Rectal smooth muscle tissue (tissue), 1 donor: ENCODE measurements around the gene ADIRF.
"Not testable (repeated sequence)": the region's sequence is repeated elsewhere in the genome, so short reads cannot be mapped to it uniquely, and the experiment has no call there.

Source experiments
- H3K27ac ChIP-seq: one replicate; pipeline ENCODE4 v1.7.0; 2013; ENCODE audit warnings: low read depth, low read length, inconsistent platforms
- H3K27me3 ChIP-seq: one replicate; pipeline ENCODE4 v1.7.0; 2013; ENCODE audit warnings: low read length; ENCODE audit not compliant: control insufficient read depth, insufficient read depth
- H3K36me3 ChIP-seq: one replicate; pipeline ENCODE4 v1.7.0; 2013; ENCODE audit warnings: low read length; ENCODE audit not compliant: control insufficient read depth, insufficient read depth
- H3K4me1 ChIP-seq: one replicate; pipeline ENCODE4 v1.7.0; 2013; ENCODE audit warnings: low read length; ENCODE audit not compliant: control insufficient read depth, insufficient read depth
- H3K4me3 ChIP-seq: one replicate; pipeline ENCODE4 v1.7.0; 2013; ENCODE audit warnings: low read length
- H3K9ac ChIP-seq: one replicate; pipeline ENCODE4 v1.7.0; 2013; ENCODE audit warnings: low read length

ADIRF gene

GRCh38 chr10:87009134-87009696, 40.9 kb downstream of the ADIRF start:
- H3K4me3 ChIP-seq, H3K4me1 ChIP-seq, H3K27ac ChIP-seq, H3K36me3 ChIP-seq, H3K27me3 ChIP-seq, H3K9ac ChIP-seq: not testable (repeated sequence)

- not testable (repeated sequence) for H3K27ac ChIP-seq, H3K27me3 ChIP-seq, H3K9ac ChIP-seq, H3K4me3 ChIP-seq, H3K36me3 ChIP-seq, H3K4me1 ChIP-seq
Observed at GRCh38 chr10:87013528-87013927, 45.2 kb downstream of the ADIRF start.

- H3K4me1 ChIP-seq, H3K9ac ChIP-seq, H3K4me3 ChIP-seq, H3K27ac ChIP-seq, H3K36me3 ChIP-seq, H3K27me3 ChIP-seq: not testable (repeated sequence)
Observed at GRCh38 chr10:87014986-87015716, 46.9 kb downstream of the ADIRF start.

- not testable (repeated sequence) for H3K36me3 ChIP-seq, H3K4me1 ChIP-seq, H3K27me3 ChIP-seq, H3K27ac ChIP-seq, H3K9ac ChIP-seq, H3K4me3 ChIP-seq
Observed at GRCh38 chr10:87018127-87018526, 49.8 kb downstream of the ADIRF start.

- not testable (repeated sequence) for H3K27me3 ChIP-seq, H3K4me3 ChIP-seq, H3K27ac ChIP-seq, H3K9ac ChIP-seq, H3K4me1 ChIP-seq, H3K36me3 ChIP-seq
Observed at GRCh38 chr10:87019066-87019465, 50.8 kb downstream of the ADIRF start.

GRCh38 chr10:87019504-87019903, 51.2 kb downstream of the ADIRF start:
- H3K9ac ChIP-seq, H3K27ac ChIP-seq, H3K4me1 ChIP-seq, H3K27me3 ChIP-seq, H3K4me3 ChIP-seq, H3K36me3 ChIP-seq: not testable (repeated sequence)

GRCh38 chr10:87020056-87020455, 51.8 kb downstream of the ADIRF start, which contains the start of gene FAM25A:
Gene FAM25A, plus strand, starts transcription at chr10:87020294. Its CDS starts 31 bp downstream, at chr10:87020325.
- not testable (repeated sequence) for H3K4me3 ChIP-seq, H3K27me3 ChIP-seq, H3K4me1 ChIP-seq, H3K36me3 ChIP-seq, H3K9ac ChIP-seq, H3K27ac ChIP-seq
